ENCODE results near the gene C19orf81. TPM values are rescaled to one million over a fixed set of nuclear protein-coding genes. Genes with fewer than 3 reads are reported as not detected.
A peak's percentile ranks its signal among the peaks of the same experiment; 100 is the strongest.

The C19orf81 gene
- total and polyA plus RNA-seq, 9 of the 15 experiments (the other 6 are each of a cell fraction or from before 2014, with no cell fraction given) = 2.5 to 42.9 (median 33.0) TPM; not detected in 4

DNA sequence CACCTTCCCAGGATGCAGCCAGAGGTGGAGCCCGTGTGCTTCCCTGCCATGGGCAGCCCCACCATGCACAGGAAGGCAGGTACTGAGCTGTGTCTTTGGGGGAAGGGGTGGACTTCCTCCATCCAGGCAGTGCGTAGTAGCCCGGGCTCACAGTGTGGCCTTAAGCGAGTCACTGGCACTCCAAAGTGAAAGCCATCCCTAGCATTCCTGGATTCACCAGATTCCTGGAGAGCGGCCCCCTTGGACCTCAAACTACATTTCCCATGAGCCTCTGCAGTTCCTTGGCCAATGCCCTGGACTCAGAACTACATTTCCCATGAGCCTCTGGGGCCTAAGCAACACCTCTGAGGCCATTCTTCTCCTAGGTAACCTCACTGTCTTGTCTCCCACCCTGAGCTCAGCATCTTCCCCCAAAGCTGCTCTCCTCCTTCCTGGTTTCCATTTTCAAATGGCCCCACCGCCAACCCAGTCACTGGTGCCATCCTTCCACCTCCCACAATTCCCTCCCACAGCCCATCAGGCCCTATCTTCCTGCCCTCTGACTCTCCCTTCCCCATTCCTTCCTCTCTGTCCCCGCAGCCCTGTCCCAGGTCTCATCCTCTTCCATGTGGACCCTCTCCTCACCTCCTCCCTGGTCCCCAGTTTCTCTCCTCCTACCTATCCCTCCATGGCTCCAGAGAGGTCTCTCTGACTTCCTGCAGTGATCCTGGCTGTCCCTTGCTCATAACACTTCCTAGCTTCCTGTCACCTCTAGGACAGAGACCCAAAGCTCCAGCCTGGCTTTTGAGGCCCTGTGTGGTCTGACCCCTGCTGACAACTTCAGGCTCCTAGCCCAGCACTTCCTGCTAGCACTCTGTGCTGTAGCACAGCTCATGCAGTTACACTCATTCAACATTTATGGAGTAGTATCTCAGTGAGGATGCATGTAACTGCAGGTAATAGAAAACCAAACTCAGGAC is at the start of gene C19orf81 (continued):
- TF ChIP-seq, protein P1, sequence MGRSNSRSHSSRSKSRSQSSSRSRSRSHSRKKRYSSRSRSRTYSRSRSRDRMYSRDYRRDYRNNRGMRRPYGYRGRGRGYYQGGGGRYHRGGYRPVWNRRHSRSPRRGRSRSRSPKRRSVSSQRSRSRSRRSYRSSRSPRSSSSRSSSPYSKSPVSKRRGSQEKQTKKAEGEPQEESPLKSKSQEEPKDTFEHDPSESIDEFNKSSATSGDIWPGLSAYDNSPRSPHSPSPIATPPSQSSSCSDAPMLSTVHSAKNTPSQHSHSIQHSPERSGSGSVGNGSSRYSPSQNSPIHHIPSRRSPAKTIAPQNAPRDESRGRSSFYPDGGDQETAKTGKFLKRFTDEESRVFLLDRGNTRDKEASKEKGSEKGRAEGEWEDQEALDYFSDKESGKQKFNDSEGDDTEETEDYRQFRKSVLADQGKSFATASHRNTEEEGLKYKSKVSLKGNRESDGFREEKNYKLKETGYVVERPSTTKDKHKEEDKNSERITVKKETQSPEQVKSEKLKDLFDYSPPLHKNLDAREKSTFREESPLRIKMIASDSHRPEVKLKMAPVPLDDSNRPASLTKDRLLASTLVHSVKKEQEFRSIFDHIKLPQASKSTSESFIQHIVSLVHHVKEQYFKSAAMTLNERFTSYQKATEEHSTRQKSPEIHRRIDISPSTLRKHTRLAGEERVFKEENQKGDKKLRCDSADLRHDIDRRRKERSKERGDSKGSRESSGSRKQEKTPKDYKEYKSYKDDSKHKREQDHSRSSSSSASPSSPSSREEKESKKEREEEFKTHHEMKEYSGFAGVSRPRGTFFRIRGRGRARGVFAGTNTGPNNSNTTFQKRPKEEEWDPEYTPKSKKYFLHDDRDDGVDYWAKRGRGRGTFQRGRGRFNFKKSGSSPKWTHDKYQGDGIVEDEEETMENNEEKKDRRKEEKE (IDR thresholded peaks at IDR 0.05; ENCODE audit: borderline replicate concordance in 1 of 2, control insufficient read depth in 1 of 2, low read depth in 2 of 2, low read length in 1 of 2) = 0 out of 4 replicates have a peak, but pooled peaks of 1 of the 2 experiments have one; percentile 59
- TF ChIP-seq DDX20 (tag; IDR thresholded peaks at IDR 0.05; ENCODE audit: low read depth) = no peak
- TF ChIP-seq ZNF175 (CRISPR knock-in tag; IDR thresholded peaks at IDR 0.05; ENCODE audit: low read depth) = no peak; the same call in 1 of the 2 replicates
- no peak for TF ChIP-seq FOS (IDR thresholded peaks at IDR 0.05; ENCODE audit: extremely low read depth, insufficient read length)
- peak; percentile 53 for TF ChIP-seq SUPT5H (IDR thresholded peaks at IDR 0.05)
- TF ChIP-seq EHMT2 (IDR thresholded peaks at IDR 0.05) = peak; percentile 80
- TF ChIP-seq CC2D1A (IDR thresholded peaks at IDR 0.05) = 0 out of 2 replicates have a peak, but pooled peaks have one; percentile 20
- no peak for TF ChIP-seq HNRNPLL (IDR thresholded peaks at IDR 0.05; ENCODE audit: low read depth, low read length, poor library complexity, severe bottlenecking)
- TF ChIP-seq ADNP (tag; IDR thresholded peaks at IDR 0.05) = no peak
- TF ChIP-seq, protein P2, sequence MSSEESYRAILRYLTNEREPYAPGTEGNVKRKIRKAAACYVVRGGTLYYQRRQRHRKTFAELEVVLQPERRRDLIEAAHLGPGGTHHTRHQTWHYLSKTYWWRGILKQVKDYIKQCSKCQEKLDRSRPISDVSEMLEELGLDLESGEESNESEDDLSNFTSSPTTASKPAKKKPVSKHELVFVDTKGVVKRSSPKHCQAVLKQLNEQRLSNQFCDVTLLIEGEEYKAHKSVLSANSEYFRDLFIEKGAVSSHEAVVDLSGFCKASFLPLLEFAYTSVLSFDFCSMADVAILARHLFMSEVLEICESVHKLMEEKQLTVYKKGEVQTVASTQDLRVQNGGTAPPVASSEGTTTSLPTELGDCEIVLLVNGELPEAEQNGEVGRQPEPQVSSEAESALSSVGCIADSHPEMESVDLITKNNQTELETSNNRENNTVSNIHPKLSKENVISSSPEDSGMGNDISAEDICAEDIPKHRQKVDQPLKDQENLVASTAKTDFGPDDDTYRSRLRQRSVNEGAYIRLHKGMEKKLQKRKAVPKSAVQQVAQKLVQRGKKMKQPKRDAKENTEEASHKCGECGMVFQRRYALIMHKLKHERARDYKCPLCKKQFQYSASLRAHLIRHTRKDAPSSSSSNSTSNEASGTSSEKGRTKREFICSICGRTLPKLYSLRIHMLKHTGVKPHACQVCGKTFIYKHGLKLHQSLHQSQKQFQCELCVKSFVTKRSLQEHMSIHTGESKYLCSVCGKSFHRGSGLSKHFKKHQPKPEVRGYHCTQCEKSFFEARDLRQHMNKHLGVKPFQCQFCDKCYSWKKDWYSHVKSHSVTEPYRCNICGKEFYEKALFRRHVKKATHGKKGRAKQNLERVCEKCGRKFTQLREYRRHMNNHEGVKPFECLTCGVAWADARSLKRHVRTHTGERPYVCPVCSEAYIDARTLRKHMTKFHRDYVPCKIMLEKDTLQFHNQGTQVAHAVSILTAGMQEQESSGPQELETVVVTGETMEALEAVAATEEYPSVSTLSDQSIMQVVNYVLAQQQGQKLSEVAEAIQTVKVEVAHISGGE (CRISPR knock-in tag; IDR thresholded peaks at IDR 0.05) = peak in 1 of 3 experiments; percentile 51; a peak in 1 of 6 replicates
- TF ChIP-seq EP300 (IDR thresholded peaks at IDR 0.05; ENCODE audit: low read length) = no peak
- TF ChIP-seq, protein P3, sequence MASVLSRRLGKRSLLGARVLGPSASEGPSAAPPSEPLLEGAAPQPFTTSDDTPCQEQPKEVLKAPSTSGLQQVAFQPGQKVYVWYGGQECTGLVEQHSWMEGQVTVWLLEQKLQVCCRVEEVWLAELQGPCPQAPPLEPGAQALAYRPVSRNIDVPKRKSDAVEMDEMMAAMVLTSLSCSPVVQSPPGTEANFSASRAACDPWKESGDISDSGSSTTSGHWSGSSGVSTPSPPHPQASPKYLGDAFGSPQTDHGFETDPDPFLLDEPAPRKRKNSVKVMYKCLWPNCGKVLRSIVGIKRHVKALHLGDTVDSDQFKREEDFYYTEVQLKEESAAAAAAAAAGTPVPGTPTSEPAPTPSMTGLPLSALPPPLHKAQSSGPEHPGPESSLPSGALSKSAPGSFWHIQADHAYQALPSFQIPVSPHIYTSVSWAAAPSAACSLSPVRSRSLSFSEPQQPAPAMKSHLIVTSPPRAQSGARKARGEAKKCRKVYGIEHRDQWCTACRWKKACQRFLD (CRISPR knock-in tag; IDR thresholded peaks at IDR 0.05) = peak; percentile 40; the same call in 1 of the 2 replicates
- TF ChIP-seq POLR2AphosphoS2 (IDR thresholded peaks at IDR 0.05; ENCODE audit: low read length) = no peak
- TF ChIP-seq COPS2 (conservative IDR thresholded peaks at IDR 0.05) = no peak
- peak; percentile 23; the same call in 1 of the 2 replicates for TF ChIP-seq ATF7 (IDR thresholded peaks at IDR 0.05)
- TF ChIP-seq FOXK1 (CRISPR knock-in tag; IDR thresholded peaks at IDR 0.05; ENCODE audit: borderline replicate concordance) = no peak
- TF ChIP-seq FOXK2 (conservative IDR thresholded peaks at IDR 0.05 in 1 of 2, IDR thresholded peaks at IDR 0.05 in 1 of 2; ENCODE audit: low read depth in 2 of 2) = peak; percentile 58 to 65; a peak in 2 of 4 replicates

Measured in K562 (cell line).